Gastroesophageal sphincter (tissue), 4 donors: ENCODE results near the gene PLXNA3. TPM values are rescaled to one million over a fixed set of nuclear protein-coding genes. Genes with fewer than 3 reads are reported as not detected.

Experiments
- ATAC-seq: fragments of 150-250 bp; one replicate; pipeline ENCODE4 v1.9.1; 2016; ENCODE audit warnings: mild to moderate bottlenecking, moderate library complexity
- H3K27ac ChIP-seq, 4 donors: fragments of 200-600 bp; sonication (generic) in 3 of 4; 1 replicate in 3 of 4; 2 replicates in 1 of 4; pipeline ENCODE4 v1.5.1; 2016 to 2019
- H3K27me3 ChIP-seq: fragments of 200-600 bp; sonication (generic); one replicate; pipeline ENCODE4 v1.5.1; 2019
- H3K36me3 ChIP-seq, 2 donors: fragments of 200-600 bp; sonication (generic); one replicate each; pipeline ENCODE4 v1.5.1; 2019; ENCODE audit warnings: control low read depth in 1 of 2
- H3K4me1 ChIP-seq, 3 donors: fragments of 200-600 bp; sonication (generic); 1 replicate in 2 of 3; 2 replicates in 1 of 3; pipeline ENCODE4 v1.5.1; 2016 to 2019; ENCODE audit warnings: control low read depth in 2 of 3
- H3K4me3 ChIP-seq, 2 donors: fragments of 200-600 bp; sonication (generic); one replicate each; pipeline ENCODE4 v1.5.1; 2019; ENCODE audit warnings: mild to moderate bottlenecking in 1 of 2, moderate library complexity in 1 of 2
- H3K9me3 ChIP-seq, 3 donors: fragments of 200-600 bp; sonication (generic); one replicate each; pipeline ENCODE4 v1.5.1; 2017 to 2019; ENCODE audit warnings: control low read depth in 2 of 3
- CTCF ChIP-seq, 4 experiments: fragments of 200-600 bp in 2 of 4; fragments of 450-650 bp in 2 of 4; sonication (generic) in 1 of 4; IDR thresholded peaks; one replicate each; pipeline ENCODE4 v1.5.1; 2017 to 2019; ENCODE audit warnings: antibody characterized with exemption in 4 of 4, mild to moderate bottlenecking in 2 of 4, moderate library complexity in 2 of 4
- EP300 ChIP-seq: sonication (generic); formaldehyde crosslinking; IDR thresholded peaks from one replicate; pipeline ENCODE4 v1.6.1; 2017; ENCODE audit warnings: antibody characterized with exemption, mild to moderate bottlenecking
- POLR2A ChIP-seq, 2 donors: fragments of 450-650 bp; IDR thresholded peaks; one replicate each; pipeline ENCODE4 v1.6.1; 2017; ENCODE audit warnings: antibody characterized with exemption in 2 of 2, mild to moderate bottlenecking in 2 of 2, moderate library complexity in 1 of 2
- POLR2AphosphoS5 ChIP-seq: sonication (generic); formaldehyde crosslinking; IDR thresholded peaks from one replicate; pipeline ENCODE4 v1.6.1; 2017; ENCODE audit warnings: antibody characterized with exemption
- WGBS, 2 donors: methylation state at CpG; one replicate each; pipeline ENCODE4 v1.1.5; 2018; ENCODE audit warnings: low coverage in 1 of 2; 5-methylcytosine and 5-hydroxymethylcytosine counted together
- total RNA-seq, 4 donors: library from RNA; depleted of rRNA; stranded (reverse); fragments of >200 nt; gene quantifications; one replicate each; pipeline ENCODE4 v1.1.0, GENCODE V29; 2016

Gene PLXNA3
- total RNA-seq, 4 donors from 2014 or later: 1.5 to 13.9 (median 8.2) TPM

GRCh38 chrX:154463611-154464220 is 5.6 kb downstream of the PLXNA3 start:
- TF ChIP-seq POLR2AphosphoS5 (no peak), EP300 (no peak), POLR2A (IDR thresholded peaks at IDR 0.05) (no peak), CTCF (IDR thresholded peaks at IDR 0.05) (no peak)
- Histone ChIP-seq H3K4me3 (no peak overlapping the region), H3K27me3 (no peaks in the 10 kb centered on the region), H3K36me3 (peaks cover 0 to 80% of the 10 kb centered on the region in 2 donors), H3K4me1 (peaks cover 0 to 13% (median 0%) of the 10 kb centered on the region in 3 donors), H3K27ac (no peak overlapping the region), H3K9me3 (no peaks in the 10 kb centered on the region)
- ATAC-seq: no peak
- WGBS, 2 donors: no CpG with 5 or more reads among the region's 36 CpGs

GRCh38 chrX:154464806-154465365 is 6.8 kb downstream of the PLXNA3 start:
- H3K27ac ChIP-seq: no peak overlapping the region
- no peak overlapping the region for H3K4me3 ChIP-seq
- no CpG with 5 or more reads among the region's 28 CpGs for WGBS, 2 donors
- no peak for ATAC-seq
- H3K36me3 ChIP-seq: peaks cover 0 to 92% of the 10 kb centered on the region in 2 donors
- no peaks in the 10 kb centered on the region for H3K27me3 ChIP-seq
- no peaks in the 10 kb centered on the region for H3K9me3 ChIP-seq
- H3K4me1 ChIP-seq: peaks cover 0 to 2% (median 0%) of the 10 kb centered on the region in 3 donors
- TF ChIP-seq CTCF (IDR thresholded peaks at IDR 0.05) (no peak), POLR2AphosphoS5 (no peak), EP300 (no peak), POLR2A (IDR thresholded peaks at IDR 0.05) (no peak)

- peaks cover 0 to 96% of the 10 kb centered on the region in 2 donors for H3K36me3 ChIP-seq
- H3K4me1 ChIP-seq: no peaks in the 10 kb centered on the region
- no peak overlapping the region for H3K27ac ChIP-seq
- H3K9me3 ChIP-seq: no peaks in the 10 kb centered on the region
- no peaks in the 10 kb centered on the region for H3K27me3 ChIP-seq
- TF ChIP-seq POLR2AphosphoS5 (no peak), CTCF (IDR thresholded peaks at IDR 0.05) (no peak), EP300 (no peak), POLR2A (IDR thresholded peaks at IDR 0.05) (no peak)
- ATAC-seq: no peak
- no CpG with 5 or more reads among the region's 14 CpGs for WGBS, 2 donors
- no peak overlapping the region for H3K4me3 ChIP-seq
Measured at GRCh38 chrX:154465601-154466000, 7.5 kb downstream of the PLXNA3 start.

- Histone ChIP-seq H3K4me1 (no peaks in the 10 kb centered on the region), H3K27ac (no peak overlapping the region), H3K4me3 (no peak overlapping the region), H3K27me3 (no peaks in the 10 kb centered on the region), H3K9me3 (no peaks in the 10 kb centered on the region), H3K36me3 (peaks cover 0 to 96% of the 10 kb centered on the region in 2 donors)
- no CpG with 5 or more reads among the region's 32 CpGs for WGBS, 2 donors
- no peak for TF ChIP-seq EP300
- TF ChIP-seq CTCF (IDR thresholded peaks at IDR 0.05): no peak
- no peak for TF ChIP-seq POLR2AphosphoS5
- TF ChIP-seq POLR2A (IDR thresholded peaks at IDR 0.05): no peak
- ATAC-seq: no peak
Measured at GRCh38 chrX:154466036-154466435, 8.0 kb downstream of the PLXNA3 start.

- no peaks in the 10 kb centered on the region for H3K9me3 ChIP-seq
- H3K4me3 ChIP-seq: no peak overlapping the region
- H3K4me1 ChIP-seq: no peaks in the 10 kb centered on the region
- no peaks in the 10 kb centered on the region for H3K27me3 ChIP-seq
- no peak for ATAC-seq
- WGBS, 2 donors: no CpG with 5 or more reads among the region's 15 CpGs
- H3K36me3 ChIP-seq: peaks cover 0 to 97% of the 10 kb centered on the region in 2 donors
- H3K27ac ChIP-seq: no peak overlapping the region
- TF ChIP-seq CTCF (IDR thresholded peaks at IDR 0.05) (no peak), EP300 (no peak), POLR2AphosphoS5 (no peak), POLR2A (IDR thresholded peaks at IDR 0.05) (no peak)
Measured at GRCh38 chrX:154466907-154467306, 8.8 kb downstream of the PLXNA3 start.
